Activated CD8-positive, alpha-beta memory T cell treated with anti-CD3 and anti-CD28 coated beads for 48 hours (primary cell): Measurements from ENCODE around the gene M1AP.
"Not testable (repeated sequence)": the region's sequence is repeated elsewhere in the genome, so short reads cannot be mapped to it uniquely, and the experiment has no call there.

Experiments used
- DNase-seq, 3 experiments: peaks; one replicate each; pipeline ENCODE4 v3.0.0-alpha.2; 2020; ENCODE audit warnings: low read depth in 2 of 3, low spot score in 2 of 3

Gene M1AP

GRCh38 chr2:74566754-74567085 is 81.4 kb downstream of the M1AP start:
- DNase-seq = no peak

GRCh38 chr2:74566076-74566753 is 81.9 kb downstream of the M1AP start:
- DNase-seq = no peak

- no peak for DNase-seq
Observed at GRCh38 chr2:74564222-74564621, 83.9 kb downstream of the M1AP start.

- no peak for DNase-seq
Observed at GRCh38 chr2:74562126-74562775, 85.9 kb downstream of the M1AP start.

GRCh38 chr2:74561022-74561421 is 87.1 kb downstream of the M1AP start:
- DNase-seq = not testable (repeated sequence)

- no peak for DNase-seq
Observed at GRCh38 chr2:74560591-74560990, 87.5 kb downstream of the M1AP start.

GRCh38 chr2:74559912-74560311 is 88.2 kb downstream of the M1AP start:
- no peak for DNase-seq

GRCh38 chr2:74558284-74559230 is 89.6 kb downstream of the M1AP start:
- DNase-seq = no peak

- no peak for DNase-seq
Observed at GRCh38 chr2:74556831-74557370, 91.2 kb downstream of the M1AP start.

- no peak for DNase-seq
Observed at GRCh38 chr2:74556159-74556558, 92.0 kb downstream of the M1AP start.

- DNase-seq = no peak
Observed at GRCh38 chr2:74555610-74556103, 92.5 kb downstream of the M1AP start.

- DNase-seq = no peak
Observed at GRCh38 chr2:74554820-74555531, 93.2 kb downstream of the M1AP start.

GRCh38 chr2:74553892-74554819 is 94.0 kb downstream of the M1AP start, which contains the start of the genes DOK1 and LOXL3:
TSS of gene DOK1 (plus strand) at chr2:74554720. CDS start at chr2:74554755, 35 bp downstream.
TSS of gene LOXL3 (minus strand) at chr2:74553942. CDS start at chr2:74552634, 1,308 bp downstream.
- DNase-seq = peak; percentile 65 to 81 (median 80)

- DNase-seq = no peak
Observed at GRCh38 chr2:74552914-74553811, 95.0 kb downstream of the M1AP start.

- DNase-seq = no peak
Observed at GRCh38 chr2:74551942-74552913, 95.9 kb downstream of the M1AP start.

- DNase-seq = no peak
Observed at GRCh38 chr2:74551530-74551929, 96.6 kb downstream of the M1AP start.

- DNase-seq = no peak
Observed at GRCh38 chr2:74550231-74550630, 97.9 kb downstream of the M1AP start.
